Measurements from ENCODE around the gene NDN. TPM values are rescaled to one million over a fixed set of nuclear protein-coding genes. Genes with fewer than 3 reads are reported as not detected.

NDN gene
- polyA plus RNA-seq, 4 donors: 73.7 to 108 (median 79.2) TPM

DNA sequence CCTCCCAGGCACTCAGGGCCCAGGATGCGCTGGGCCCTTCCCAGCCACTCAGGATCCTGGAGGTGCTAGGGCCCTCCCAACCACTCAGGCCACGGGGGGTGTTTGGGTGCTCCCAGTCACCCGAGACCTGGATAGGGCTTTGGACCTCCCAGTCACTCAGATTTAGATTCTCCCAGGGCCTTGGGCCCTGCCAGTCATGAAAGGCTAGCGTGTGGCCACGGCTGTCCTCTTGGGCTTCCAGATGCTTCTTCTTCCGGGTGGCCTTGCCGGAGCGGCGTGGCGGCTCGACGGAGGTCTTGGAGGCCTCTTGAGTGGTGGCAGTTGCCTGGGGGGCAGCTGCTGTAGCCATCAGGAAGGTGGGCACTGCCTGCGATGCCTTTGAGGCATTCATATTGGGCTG, 42.3 kb downstream of the NDN start:
- no peak for DNase-seq (ENCODE audit: low read depth in 4 of 4, low spot score in 2 of 4)

DNA sequence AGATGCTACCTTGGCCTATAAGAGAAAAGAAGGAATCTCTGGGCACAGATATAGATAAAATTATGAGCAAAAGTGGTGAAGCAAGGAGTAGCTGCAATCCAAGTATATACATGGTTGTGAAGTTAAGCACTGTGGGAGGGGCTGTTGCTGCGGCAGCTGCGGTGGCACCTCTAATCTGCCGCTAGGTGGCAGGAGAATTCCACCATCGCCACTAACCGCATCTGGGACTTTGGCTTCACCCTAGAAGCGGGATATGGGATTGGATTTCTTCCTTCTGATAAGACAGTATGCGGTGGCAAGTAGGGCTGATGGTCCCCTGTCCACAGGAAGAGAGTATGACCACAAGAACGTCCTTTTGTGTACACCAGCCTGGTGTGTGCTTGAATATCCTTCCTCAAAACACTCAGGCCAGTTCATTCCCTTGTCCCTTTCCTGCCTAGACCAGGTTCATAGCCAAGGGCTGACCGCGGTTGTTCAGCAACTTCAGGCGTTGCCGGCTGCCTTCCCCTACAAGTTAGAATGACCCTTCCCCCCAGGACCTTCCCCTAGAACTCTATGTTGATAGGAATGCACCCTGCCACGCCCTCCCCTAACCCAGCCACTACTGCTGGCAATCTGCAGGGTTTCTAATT, 44.6 kb downstream of the NDN start:
- peak in 2 of 4 donors; percentile 15 to 56 for DNase-seq (ENCODE audit: low read depth in 4 of 4, low spot score in 2 of 4)

Other genes starting within 250 kb of the NDN start
- not detected for gene GOLGA6L2, start 240.1 kb downstream of the NDN start, polyA plus RNA-seq (ENCODE audit: insufficient read length in 4 of 4)
- 1 to 10 TPM in 3 of 4 donors, under 1 TPM in 1; 0.69 to 3.1 (median 1.4) TPM for gene MKRN3, start 121.6 kb downstream of the NDN start, polyA plus RNA-seq (ENCODE audit: insufficient read length in 4 of 4)
- gene MAGEL2, start 39.4 kb downstream of the NDN start, polyA plus RNA-seq (ENCODE audit: insufficient read length in 4 of 4): 1 to 10 TPM; 3.9 to 5.8 (median 5.2) TPM